Measurements from ENCODE around the gene SYCP2. TPM values are rescaled to one million over a fixed set of nuclear protein-coding genes. Genes with fewer than 3 reads are reported as not detected.

Gene SYCP2
- total and polyA plus RNA-seq, 2 of the 8 experiments (the other 6 are each of a cell fraction or from before 2014, with no cell fraction given), result 0.02 to 0.50 TPM

- TF ChIP-seq CHD7 (IDR thresholded peaks at IDR 0.05; ENCODE audit: insufficient replicate concordance, low read length) (no peak), GABPA (IDR thresholded peaks at IDR 0.05; ENCODE audit: borderline replicate concordance, insufficient read depth, low read length) (no peak), TCF12 (IDR thresholded peaks at IDR 0.05; ENCODE audit: low read depth, low read length) (no peak), SP1 (IDR thresholded peaks at IDR 0.05; ENCODE audit: low read depth, low read length) (no peak), RNF2 (IDR thresholded peaks at IDR 0.05; ENCODE audit: borderline replicate concordance, low read depth, low read length, missing control alignments, poor library complexity, severe bottlenecking) (no peak), MAFK (IDR thresholded peaks at IDR 0.05; ENCODE audit: low read depth, low read length) (no peak), E2F6 (IDR thresholded peaks at IDR 0.05) (no peak), CBX5 (IDR thresholded peaks at IDR 0.05; ENCODE audit: low read depth, low read length) (no peak), SP2 (IDR thresholded peaks at IDR 0.05; ENCODE audit: low read length) (no peak), EP300 (IDR thresholded peaks at IDR 0.05; ENCODE audit: borderline replicate concordance in 1 of 2, low read depth in 2 of 2, low read length in 2 of 2) (no peak)
Measured at GRCh38 chr20:59983076-59983475, 49.6 kb upstream of the SYCP2 start (continued).

All from H1 (cell line).